Progenitor cell of endocrine pancreas (in vitro differentiated cells): ENCODE measurements around the gene STOML1. TPM values are rescaled to one million over a fixed set of nuclear protein-coding genes. Genes with fewer than 3 reads are reported as not detected.
A peak's percentile ranks its signal among the peaks of the same experiment; 100 is the strongest.

Experiments used
- DNase-seq: peaks from one replicate; pipeline ENCODE4 v3.0.0; 2021; ENCODE audit warnings: low spot score; ENCODE audit not compliant: unreplicated experiment
- H3K27ac Mint-ChIP-seq: 2 replicates; pipeline ENCODE4 v1.8.0; 2021; ENCODE audit warnings: mild to moderate bottlenecking, moderate library complexity, mixed read lengths
- H3K27me3 Mint-ChIP-seq: 2 replicates; pipeline ENCODE4 v1.8.0; 2021; ENCODE audit warnings: mixed read lengths
- H3K36me3 Mint-ChIP-seq: 2 replicates; pipeline ENCODE4 v1.8.0; 2022; ENCODE audit warnings: mixed read lengths; ENCODE audit not compliant: insufficient read depth
- H3K4me1 Mint-ChIP-seq: 2 replicates; pipeline ENCODE4 v1.8.0; 2021; ENCODE audit warnings: low read depth, mixed read lengths
- H3K4me3 Mint-ChIP-seq: 2 replicates; pipeline ENCODE4 v1.8.0; 2021; ENCODE audit warnings: low read depth, mild to moderate bottlenecking, moderate library complexity, mixed read lengths
- H3K9me3 Mint-ChIP-seq: 2 replicates; pipeline ENCODE4 v1.8.0; 2021; ENCODE audit warnings: low read depth, mixed read lengths
- CTCF ChIP-seq: fragments of 200-600 bp; sonication (generic); IDR thresholded peaks from one replicate; pipeline ENCODE4 v1.5.0; 2021; ENCODE audit warnings: antibody characterized with exemption, mild to moderate bottlenecking; ENCODE audit not compliant: unreplicated experiment
- total RNA-seq: library from RNA; stranded (reverse); gene quantifications from 2 replicates; pipeline ENCODE4 v1.2.1, GENCODE V29; 2021

The STOML1 gene
- total RNA-seq, 1 donor from 2014 or later: 8.0 TPM

- Mint-ChIP-seq H3K36me3 (no peaks in the 10 kb centered on the region), H3K27me3 (peaks cover 4% of the 10 kb centered on the region), H3K4me1 (peaks cover 3% of the 10 kb centered on the region), H3K4me3 (no peak overlapping the region), H3K9me3 (no peaks in the 10 kb centered on the region), H3K27ac (no peak overlapping the region)
- no peak for TF ChIP-seq CTCF
- DNase-seq: no peak
Observed at GRCh38 chr15:73932381-73933191, 59.5 kb downstream of the STOML1 start.

- TF ChIP-seq CTCF: no peak
- H3K27me3 Mint-ChIP-seq: peaks cover 4% of the 10 kb centered on the region
- peaks cover 3% of the 10 kb centered on the region for H3K4me1 Mint-ChIP-seq
- no peaks in the 10 kb centered on the region for H3K36me3 Mint-ChIP-seq
- H3K4me3 Mint-ChIP-seq: no peak overlapping the region
- DNase-seq: no peak
- no peaks in the 10 kb centered on the region for H3K9me3 Mint-ChIP-seq
- no peak overlapping the region for H3K27ac Mint-ChIP-seq
Observed at GRCh38 chr15:73931441-73931840, 60.7 kb downstream of the STOML1 start.

GRCh38 chr15:73930790-73931281 lies 61.3 kb downstream of the STOML1 start:
- Mint-ChIP-seq H3K4me1 (peaks cover 3% of the 10 kb centered on the region), H3K9me3 (no peaks in the 10 kb centered on the region), H3K4me3 (no peak overlapping the region), H3K27ac (no peak overlapping the region), H3K36me3 (no peaks in the 10 kb centered on the region), H3K27me3 (peaks cover 5% of the 10 kb centered on the region)
- DNase-seq: no peak
- no peak for TF ChIP-seq CTCF

GRCh38 chr15:73930371-73930770 lies 61.7 kb downstream of the STOML1 start:
- DNase-seq: no peak
- TF ChIP-seq CTCF: no peak
- H3K9me3 Mint-ChIP-seq: no peaks in the 10 kb centered on the region
- H3K27ac Mint-ChIP-seq: no peak overlapping the region
- H3K27me3 Mint-ChIP-seq: peaks cover 10% of the 10 kb centered on the region
- H3K4me3 Mint-ChIP-seq: no peak overlapping the region
- no peaks in the 10 kb centered on the region for H3K36me3 Mint-ChIP-seq
- peaks cover 3% of the 10 kb centered on the region for H3K4me1 Mint-ChIP-seq

- peaks cover 18% of the 10 kb centered on the region for H3K27me3 Mint-ChIP-seq
- H3K4me1 Mint-ChIP-seq: peaks cover 3% of the 10 kb centered on the region
- TF ChIP-seq CTCF: no peak
- H3K9me3 Mint-ChIP-seq: no peaks in the 10 kb centered on the region
- DNase-seq: no peak
- peak overlapping the region; percentile 64 for H3K4me3 Mint-ChIP-seq
- H3K36me3 Mint-ChIP-seq: no peaks in the 10 kb centered on the region
- H3K27ac Mint-ChIP-seq: no peak overlapping the region
Observed at GRCh38 chr15:73928971-73929627, 63.0 kb downstream of the STOML1 start.

Other genes with a start within 250 kb of the STOML1 start
- 3.7 and 4.5 TPM in 2 replicates for gene INSYN1, start 238.9 kb downstream of the STOML1 start, total RNA-seq
- not detected in 2 replicates for gene TBC1D21, start 118.7 kb downstream of the STOML1 start, total RNA-seq
- gene LOXL1, start 65.8 kb downstream of the STOML1 start, total RNA-seq: 17.1 and 17.4 TPM in 2 replicates
- 27.8 and 29.9 TPM in 2 replicates for gene PML, start 2.4 kb upstream of the STOML1 start, total RNA-seq
- 0.64 and 0.89 TPM in 2 replicates for gene GOLGA6A, start 90.3 kb upstream of the STOML1 start, total RNA-seq
- 0.14 and 0.42 TPM in 2 replicates for gene ISLR2, start 138.3 kb upstream of the STOML1 start, total RNA-seq
- not detected in 2 replicates for gene ISLR, start 181.4 kb upstream of the STOML1 start, total RNA-seq
- 17.9 and 34.7 TPM in 2 replicates for gene STRA6, start 210.5 kb upstream of the STOML1 start, total RNA-seq
- 0.84 and 2.0 TPM in 2 replicates for gene CCDC33, start 244.0 kb upstream of the STOML1 start, total RNA-seq